Spleen (tissue), 7 donors: Measurements from ENCODE around the gene BAZ1A.

ENCODE experiments used
- CTCF ChIP-seq, 11 experiments: fragments of 200-600 bp in 7 of 11; fragments of 450-650 bp in 4 of 11; sonication (generic) in 4 of 11; IDR thresholded peaks in 8 of 11; conservative IDR thresholded peaks in 3 of 11; 1 replicate in 7 of 11; 2 replicates in 4 of 11; pipeline versions ENCODE4 v1.4.0 to v1.8.0; 2016 to 2021; ENCODE audit warnings: antibody characterized with exemption in 11 of 11, inconsistent platforms in 4 of 11, mild to moderate bottlenecking in 1 of 11
- POLR2A ChIP-seq, 3 donors: fragments of 450-650 bp; IDR thresholded peaks; one replicate each; pipeline ENCODE4 v1.5.1; 2017; ENCODE audit warnings: antibody characterized with exemption in 3 of 3, mild to moderate bottlenecking in 1 of 3
- POLR2AphosphoS5 ChIP-seq, 3 donors: sonication (generic); formaldehyde crosslinking; IDR thresholded peaks; one replicate each; pipeline ENCODE4 v1.5.1; 2017; ENCODE audit warnings: antibody characterized with exemption in 3 of 3
- donor health status: DM: no; HTN: no; CAD: no; lungs with moderate emphysema.
- donor health status: DM: no; HTN: no; CAD: no.
- donor health status: DM: no; HTN: no; CAD: no.

- no peak for TF ChIP-seq CTCF (IDR thresholded peaks at IDR 0.05 in 8 of 11, conservative IDR thresholded peaks at IDR 0.05 in 3 of 11)
- TF ChIP-seq POLR2A (IDR thresholded peaks at IDR 0.05) = no peak
- TF ChIP-seq POLR2AphosphoS5 (IDR thresholded peaks at IDR 0.05) = no peak
Measured at GRCh38 chr14:34826661-34827060, 48.5 kb downstream of the BAZ1A start.
